H1 (cell line): ENCODE data around the gene CCNE1.

Source experiments
- CTCF ChIP-seq, 3 experiments: IDR thresholded peaks; 1 replicate in 2 of 3; 2 replicates in 1 of 3; pipeline versions ENCODE4 v1.5.1 to v1.6.1; 2011; ENCODE audit warnings: low read length in 3 of 3, mild to moderate bottlenecking in 3 of 3, inconsistent platforms in 2 of 3, low read depth in 1 of 3, moderate library complexity in 1 of 3; ENCODE audit not compliant: insufficient read depth in 1 of 3; ENCODE audit errors: control extremely low read depth in 1 of 3
- EP300 ChIP-seq, 2 experiments: IDR thresholded peaks; 1 replicate in 1 of 2; 2 replicates in 1 of 2; pipeline ENCODE4 v1.6.1; 2011 to 2012; ENCODE audit warnings: low read depth in 2 of 2, low read length in 2 of 2, mild to moderate bottlenecking in 2 of 2, borderline replicate concordance in 1 of 2, inconsistent platforms in 1 of 2, moderate library complexity in 1 of 2
- JUND ChIP-seq: IDR thresholded peaks from 2 replicates; pipeline ENCODE4 v1.6.1; 2011; ENCODE audit warnings: mild to moderate bottlenecking, improper control_type of control experiment, low read length
- POLR2A ChIP-seq, 2 experiments: IDR thresholded peaks; 1 replicate in 1 of 2; 2 replicates in 1 of 2; pipeline ENCODE4 v1.6.1; 2011; ENCODE audit warnings: low read depth in 2 of 2, low read length in 2 of 2, mild to moderate bottlenecking in 2 of 2; ENCODE audit errors: control extremely low read depth in 1 of 2
- SIN3A ChIP-seq, 2 experiments: IDR thresholded peaks in 1 of 2; conservative IDR thresholded peaks in 1 of 2; 2 replicates each; pipeline ENCODE4 v1.6.1; 2011 to 2012; ENCODE audit warnings: low read length in 2 of 2, improper control_type of control experiment in 1 of 2, low read depth in 1 of 2, mild to moderate bottlenecking in 1 of 2
- SIX5 ChIP-seq: IDR thresholded peaks from 2 replicates; pipeline ENCODE4 v1.6.1; 2011; ENCODE audit warnings: mild to moderate bottlenecking, low read depth, low read length
- TBP ChIP-seq: IDR thresholded peaks from 2 replicates; pipeline ENCODE4 v1.6.1; 2011; ENCODE audit warnings: low read depth, low read length, improper control_type of control experiment

- TF ChIP-seq EP300 (IDR thresholded peaks at IDR 0.05; ENCODE audit: borderline replicate concordance in 1 of 2, low read depth in 2 of 2, low read length in 2 of 2) (no peak), SIX5 (no peak), TBP (no peak), CTCF (IDR thresholded peaks at IDR 0.05; ENCODE audit: control extremely low read depth in 1 of 3, insufficient read depth in 1 of 3, low read depth in 1 of 3, low read length in 3 of 3) (no peak), POLR2A (IDR thresholded peaks at IDR 0.05; ENCODE audit: control extremely low read depth in 1 of 2, low read depth in 2 of 2, low read length in 2 of 2) (no peak), SIN3A (conservative IDR thresholded peaks at IDR 0.05 in 1 of 2, IDR thresholded peaks at IDR 0.05 in 1 of 2; ENCODE audit: low read depth in 1 of 2, low read length in 2 of 2) (no peak), JUND (no peak)
Measured at GRCh38 chr19:29837996-29838395, 26.2 kb downstream of the CCNE1 start.
